Fibroblast of skin of back (primary cell): ENCODE results near the gene RHOG.
"Not testable (repeated sequence)": the region's sequence is repeated elsewhere in the genome, so short reads cannot be mapped to it uniquely, and the experiment has no call there.

Source experiments
- DNase-seq: peaks from one replicate; pipeline ENCODE4 v3.0.0-alpha.2; 2013

RHOG gene

DNA sequence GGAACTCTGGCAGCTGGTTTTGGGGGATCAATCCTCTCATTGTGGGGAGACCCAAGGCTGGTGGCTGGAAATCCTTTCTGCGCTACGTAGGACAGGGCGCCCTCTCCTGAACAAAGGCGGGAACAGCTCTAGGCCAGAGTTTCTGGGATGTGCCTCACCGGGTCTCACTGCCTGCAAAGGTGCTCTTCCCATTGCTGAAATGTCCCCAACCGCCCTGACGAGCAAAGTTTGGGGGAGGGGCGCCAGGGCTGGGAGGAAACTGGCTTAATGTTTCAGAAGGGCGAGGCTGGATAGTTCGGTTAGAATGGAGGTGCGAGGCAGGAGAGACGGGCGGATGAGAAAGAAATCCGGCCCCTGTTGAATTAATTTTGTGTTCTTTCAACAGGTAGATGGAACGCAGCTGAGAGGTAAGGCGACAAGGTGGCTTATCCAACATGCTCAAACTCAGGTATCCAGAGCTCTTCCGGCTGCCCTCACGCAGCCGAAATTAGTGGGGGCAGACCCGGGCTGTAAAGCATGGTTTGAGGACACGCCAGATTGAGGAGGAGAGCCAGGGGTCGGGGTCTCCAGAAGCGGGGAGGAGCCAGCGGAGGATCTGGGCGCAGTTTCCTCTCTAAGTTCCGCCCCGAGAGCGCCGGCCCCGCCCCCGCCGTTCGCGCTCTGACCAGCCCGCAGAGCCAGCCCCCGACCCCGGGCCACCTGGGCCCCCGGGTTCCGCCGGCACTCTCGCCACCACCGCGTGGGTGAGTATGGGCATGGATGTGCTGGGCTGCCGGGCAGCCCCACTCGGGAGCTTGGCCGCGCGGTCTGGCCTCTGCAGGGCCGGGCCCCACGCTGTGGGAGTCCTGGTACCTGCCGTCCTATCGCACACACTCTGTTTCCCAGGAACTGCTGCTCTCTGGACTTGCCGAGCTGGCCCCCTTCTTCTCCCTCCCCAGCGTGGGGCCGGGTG lies 32.6 kb downstream of the RHOG start, which contains the start of gene PGAP2:
TSS of gene PGAP2 (plus strand) at position 652 of the 952 bp plus-strand sequence. CDS start 2,700 bp downstream, outside the sequence.
- peak; percentile 49 for DNase-seq

- DNase-seq = peak; percentile 62
Measured at GRCh38 chr11:3803726-3804495, 36.8 kb downstream of the RHOG start.

GRCh38 chr11:3802011-3802790 lies 38.6 kb downstream of the RHOG start:
- DNase-seq = peak; percentile 49

DNA sequence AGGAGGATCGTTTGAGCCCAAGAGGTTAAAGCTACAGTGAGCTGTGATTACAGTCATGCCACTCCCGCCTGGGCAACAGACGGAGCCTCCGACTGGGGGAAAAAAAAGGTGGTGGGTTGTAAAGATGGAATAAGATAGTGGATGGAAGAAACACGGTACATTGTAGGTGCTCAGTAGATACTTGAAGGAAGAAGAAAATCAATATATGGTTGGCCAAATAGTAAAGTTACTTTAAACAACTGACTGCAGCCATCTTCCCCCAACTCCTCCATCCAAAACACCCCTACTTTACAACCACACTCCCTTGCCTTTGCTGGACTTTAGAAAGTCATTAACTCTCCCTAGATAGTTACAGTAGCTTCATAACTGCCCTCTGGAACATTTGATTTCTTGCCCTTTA lies 40.9 kb downstream of the RHOG start:
- no peak for DNase-seq

- no peak for DNase-seq
Measured at GRCh38 chr11:3799143-3799542, 41.6 kb downstream of the RHOG start.

GRCh38 chr11:3797329-3798090 lies 43.2 kb downstream of the RHOG start, which contains the start of gene NUP98:
Gene NUP98 (minus strand): TSS chr11:3797554. CDS start chr11:3782117, 15,437 bp downstream.
- peak; percentile 100 for DNase-seq

- DNase-seq = no peak
Measured at GRCh38 chr11:3796801-3797328, 43.9 kb downstream of the RHOG start.

GRCh38 chr11:3796346-3796745 lies 44.4 kb downstream of the RHOG start:
- no peak for DNase-seq

DNA sequence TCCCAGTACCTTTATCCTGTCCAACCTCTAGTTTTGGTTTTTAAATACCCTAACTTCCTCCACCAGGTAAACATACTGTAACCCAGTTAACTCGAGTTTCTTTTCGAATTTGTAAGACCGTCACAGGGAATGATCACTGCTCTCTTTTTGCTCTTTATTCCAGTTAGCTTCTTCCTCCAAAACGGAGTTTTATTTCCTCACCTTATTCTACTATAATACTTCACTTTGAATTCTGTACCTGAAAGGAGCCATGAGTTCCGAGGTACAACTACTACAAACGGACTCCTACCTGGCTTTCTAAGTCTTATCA lies 44.8 kb downstream of the RHOG start:
- DNase-seq = no peak

DNA sequence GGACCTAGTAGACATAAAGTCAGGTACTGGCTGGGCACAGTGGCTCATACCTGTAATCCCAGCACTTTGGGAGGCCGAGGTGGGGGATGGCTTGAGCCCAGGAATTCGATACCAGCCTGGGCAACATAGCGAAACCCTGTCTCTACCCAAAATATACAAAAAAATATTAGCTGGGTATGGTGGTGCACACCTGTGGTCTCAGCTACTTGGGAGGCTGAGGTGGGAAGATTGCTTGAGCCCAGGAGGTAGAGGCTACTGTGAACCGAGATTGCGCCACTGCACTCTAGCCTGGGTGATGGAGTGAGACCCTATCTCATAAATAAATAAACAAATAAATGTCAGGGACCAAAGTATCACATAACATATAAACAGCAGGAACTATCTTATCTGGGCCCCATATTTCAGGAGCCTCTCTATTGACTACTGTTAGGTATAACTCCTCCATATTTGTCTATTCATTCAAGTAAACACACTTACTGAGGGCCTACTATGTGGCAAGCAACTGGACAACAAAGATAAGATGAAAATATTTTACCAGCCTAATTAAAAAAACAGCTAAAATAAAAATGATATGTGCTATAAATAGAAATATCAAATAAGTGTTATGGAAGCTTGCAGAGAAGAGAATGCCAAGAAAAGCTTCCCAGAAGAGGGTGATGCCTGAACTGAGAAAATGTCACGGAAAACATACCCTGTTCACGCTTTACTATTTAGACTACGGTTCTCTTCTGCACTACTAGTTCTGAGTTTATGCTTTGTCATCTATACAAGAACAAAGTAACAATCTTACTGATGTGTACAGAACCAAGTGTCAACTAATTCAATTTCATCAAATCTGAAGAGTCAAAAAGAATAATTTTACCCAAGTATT lies 45.4 kb downstream of the RHOG start:
- no peak for DNase-seq

GRCh38 chr11:3794387-3794786 lies 46.4 kb downstream of the RHOG start:
- not testable (repeated sequence) for DNase-seq

DNA sequence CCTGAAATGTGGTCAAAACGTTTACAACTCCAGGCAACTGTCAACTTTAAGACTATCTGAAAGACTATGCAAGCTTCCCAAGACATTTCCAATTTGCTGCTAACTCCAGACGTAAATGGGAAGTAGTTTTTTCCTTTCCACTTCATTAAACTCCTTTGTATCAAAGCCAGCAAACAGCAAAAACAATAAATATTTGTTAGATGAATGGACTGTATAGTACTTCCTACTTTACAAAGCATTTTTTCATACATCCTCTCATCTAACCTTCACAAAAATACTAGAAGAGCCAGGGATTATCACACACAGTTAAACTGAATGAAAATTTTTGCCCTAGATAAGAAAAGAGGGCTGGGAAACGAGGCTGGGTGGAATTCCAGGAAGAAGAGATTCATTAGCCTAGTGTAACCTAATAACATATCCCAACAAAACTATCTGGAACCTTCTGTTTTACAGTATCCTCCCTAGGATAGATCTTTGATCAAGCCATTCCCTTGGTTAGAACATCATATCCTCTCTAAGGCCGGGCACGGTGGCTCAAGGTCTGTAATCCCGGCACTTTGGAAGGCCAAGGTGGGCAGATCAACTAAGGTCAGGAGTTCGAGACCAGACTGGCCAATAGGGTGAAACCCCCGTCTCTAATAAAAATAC lies 53.9 kb downstream of the RHOG start:
- DNase-seq = no peak

DNA sequence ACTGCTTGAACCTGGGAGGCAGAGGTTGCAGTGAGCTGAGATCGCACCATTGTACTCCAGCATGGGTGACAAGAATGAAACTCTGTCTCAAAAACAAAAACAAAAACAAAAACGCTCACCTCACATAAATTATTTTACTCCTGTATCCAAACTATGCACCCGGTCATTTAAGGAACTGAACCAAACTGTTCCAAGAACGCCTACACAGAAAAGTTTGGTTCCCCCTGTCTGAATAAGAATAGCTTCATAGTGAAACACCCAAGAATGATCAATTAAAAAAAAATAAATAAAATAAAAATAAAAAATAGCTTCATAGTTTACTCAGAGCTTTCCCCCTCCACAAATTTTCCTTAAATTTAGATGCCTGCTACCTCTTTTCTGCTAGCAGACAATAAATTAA lies 57.1 kb downstream of the RHOG start:
- DNase-seq = no peak

- DNase-seq = no peak
Measured at GRCh38 chr11:3782963-3783362, 57.8 kb downstream of the RHOG start.

DNA sequence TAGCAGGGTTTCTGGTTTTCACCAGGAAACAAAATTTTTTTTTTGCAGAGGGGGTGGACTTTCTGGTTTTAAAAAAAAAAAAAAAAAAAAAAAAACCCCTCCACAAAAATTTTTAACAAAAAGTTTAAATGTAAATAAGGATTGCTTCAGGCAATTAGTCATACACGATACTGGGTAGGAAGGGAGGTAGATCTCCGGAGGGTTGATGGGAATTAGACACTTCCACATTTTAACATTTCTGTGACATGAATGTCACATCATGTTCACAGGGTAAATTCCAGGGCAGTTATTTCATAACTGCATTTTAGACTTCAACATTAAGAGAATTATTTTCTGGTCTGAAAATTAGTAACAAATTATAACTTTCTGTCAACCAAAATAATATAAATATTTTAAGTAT lies 59.3 kb downstream of the RHOG start:
- peak; percentile 67 for DNase-seq
